Measurements from ENCODE around the gene NDOR1.

The NDOR1 gene

GRCh38 chr9:137254624-137255447 is 49.3 kb downstream of the NDOR1 start, which contains the start of gene NELFB:
NELFB (plus strand) TSS chr9:137255327.
- no peaks in the 10 kb centered on the region for H3K27me3 ChIP-seq (ENCODE audit: insufficient read depth, poor library complexity, severe bottlenecking)
- peak within 1 kb of the TSS; percentile 61 for H3K27ac ChIP-seq (replicated peaks)
- H3K4me3 ChIP-seq (replicated peaks; ENCODE audit: insufficient read depth, low read length): peak within 1 kb of the TSS; percentile 96
- TF ChIP-seq REST (IDR thresholded peaks at IDR 0.05; ENCODE audit: insufficient replicate concordance, low read depth) (no peak), GABPA (IDR thresholded peaks at IDR 0.05; ENCODE audit: low read depth) (peak; percentile 88)
- DNase-seq (ENCODE audit: low read depth in 1 of 2, low spot score in 1 of 2): peak; percentile 82 to 90

GRCh38 chr9:137255448-137256114 is 50.1 kb downstream of the NDOR1 start:
- Histone ChIP-seq H3K27me3 (ENCODE audit: insufficient read depth, poor library complexity, severe bottlenecking) (no peaks in the 10 kb centered on the region), H3K27ac (replicated peaks) (peak overlapping the region; percentile 61), H3K4me3 (replicated peaks; ENCODE audit: insufficient read depth, low read length) (peak overlapping the region; percentile 96)
- TF ChIP-seq SPI1 (IDR thresholded peaks at IDR 0.05; ENCODE audit: borderline replicate concordance, low read depth) (no peak), POLR2AphosphoS5 (IDR thresholded peaks at IDR 0.05; ENCODE audit: low read depth) (no peak), CTCF (IDR thresholded peaks at IDR 0.05; ENCODE audit: insufficient read depth, low read length) (no peak), GABPA (IDR thresholded peaks at IDR 0.05; ENCODE audit: low read depth) (no peak), REST (IDR thresholded peaks at IDR 0.05; ENCODE audit: insufficient replicate concordance, low read depth) (no peak)
- peak in 1 of 2 experiments; percentile 45 for DNase-seq (ENCODE audit: low read depth in 1 of 2, low spot score in 1 of 2)

GRCh38 chr9:137256362-137256761 is 50.9 kb downstream of the NDOR1 start:
- no peak for DNase-seq (ENCODE audit: low read depth in 1 of 2, low spot score in 1 of 2)
- H3K27me3 ChIP-seq (ENCODE audit: insufficient read depth, poor library complexity, severe bottlenecking): no peaks in the 10 kb centered on the region
- H3K4me3 ChIP-seq (replicated peaks; ENCODE audit: insufficient read depth, low read length): peak overlapping the region; percentile 96
- no peak overlapping the region for H3K27ac ChIP-seq (replicated peaks)
- TF ChIP-seq POLR2AphosphoS5 (IDR thresholded peaks at IDR 0.05; ENCODE audit: low read depth) (no peak), CTCF (IDR thresholded peaks at IDR 0.05; ENCODE audit: insufficient read depth, low read length) (no peak), SPI1 (IDR thresholded peaks at IDR 0.05; ENCODE audit: borderline replicate concordance, low read depth) (no peak), REST (IDR thresholded peaks at IDR 0.05; ENCODE audit: insufficient replicate concordance, low read depth) (peak; percentile 80), GABPA (IDR thresholded peaks at IDR 0.05; ENCODE audit: low read depth) (no peak)

All from HL-60 (cell line).